ENCODE measurements around the gene RAB27A. TPM values are rescaled to one million over a fixed set of nuclear protein-coding genes. Genes with fewer than 3 reads are reported as not detected.

The RAB27A gene
- total RNA-seq, 1 donor, result 7.2 TPM

DNA sequence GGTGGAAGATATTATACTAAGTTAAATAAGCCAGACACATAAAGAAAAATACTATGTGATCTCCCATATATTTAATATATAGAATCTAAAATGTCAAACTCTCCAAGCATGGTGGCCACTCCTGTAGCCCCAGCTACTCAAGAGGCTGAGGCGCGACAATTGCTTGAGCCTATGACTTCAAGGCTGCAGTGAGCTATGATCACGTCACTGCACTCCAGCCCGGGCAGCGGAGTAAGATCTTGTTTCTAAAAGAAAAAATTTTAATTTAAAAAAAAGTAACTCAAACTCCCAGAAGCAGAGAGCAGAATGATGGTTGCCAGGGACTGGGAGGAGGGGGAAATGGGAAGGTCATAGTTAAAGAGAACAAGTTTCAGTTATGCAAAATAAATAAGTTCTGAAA, 13.3 kb downstream of the RAB27A start:
- H3K4me3 ChIP-seq (ENCODE audit: insufficient read depth, low read length), result no peak overlapping the region
- no peaks in the 10 kb centered on the region for H3K36me3 ChIP-seq (ENCODE audit: insufficient read depth, low read length)
- no peak overlapping the region for H3K4me2 ChIP-seq (ENCODE audit: insufficient read depth, low read length)
- no peak overlapping the region for H3K27ac ChIP-seq (ENCODE audit: low read depth, low read length)
- no peak for TF ChIP-seq CTCF (IDR thresholded peaks at IDR 0.05; ENCODE audit: extremely low read depth, low read depth, low read length)
- DNase-seq (ENCODE audit: insufficient read length, low spot score, missing footprints), result no peak
- H3K9me3 ChIP-seq (ENCODE audit: low read depth, low read length), result no peaks in the 10 kb centered on the region
- peaks cover 13% of the 10 kb centered on the region for H3K4me1 ChIP-seq (ENCODE audit: insufficient read depth, low read length)
- H3K79me2 ChIP-seq (ENCODE audit: insufficient read depth, low read length), result peaks cover 15% of the 10 kb centered on the region
- H4K20me1 ChIP-seq (ENCODE audit: insufficient read depth, low read length), result peaks cover 6% of the 10 kb centered on the region
- no peak overlapping the region for H2AFZ ChIP-seq (ENCODE audit: low read length)
- H3K27me3 ChIP-seq (ENCODE audit: insufficient read depth, low read length), result no peaks in the 10 kb centered on the region

DNA sequence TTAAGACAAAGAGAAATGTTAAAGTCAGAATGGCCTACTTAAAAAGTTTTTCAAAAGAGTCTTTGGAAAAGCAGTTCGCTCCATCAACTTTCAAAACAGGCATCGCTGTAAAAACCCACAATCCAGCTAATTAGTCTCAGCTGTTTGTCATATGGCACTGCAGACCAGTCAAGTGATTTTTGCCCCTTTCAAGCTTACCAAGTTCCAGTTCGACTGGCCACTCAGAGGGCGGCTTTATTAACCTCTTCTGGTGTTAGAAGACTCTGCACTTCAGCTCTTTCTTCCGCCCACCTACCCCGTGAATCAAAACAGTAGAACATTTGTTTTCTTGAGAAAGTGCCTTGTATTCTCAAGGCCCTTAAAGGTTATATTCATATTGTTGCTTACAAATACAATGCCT, 19.3 kb downstream of the RAB27A start:
- H3K36me3 ChIP-seq (ENCODE audit: insufficient read depth, low read length), result no peaks in the 10 kb centered on the region
- H4K20me1 ChIP-seq (ENCODE audit: insufficient read depth, low read length), result no peaks in the 10 kb centered on the region
- DNase-seq (ENCODE audit: insufficient read length, low spot score, missing footprints), result no peak
- no peak overlapping the region for H3K4me2 ChIP-seq (ENCODE audit: insufficient read depth, low read length)
- no peak overlapping the region for H3K27ac ChIP-seq (ENCODE audit: low read depth, low read length)
- peaks cover 2% of the 10 kb centered on the region for H3K79me2 ChIP-seq (ENCODE audit: insufficient read depth, low read length)
- peaks cover 13% of the 10 kb centered on the region for H3K4me1 ChIP-seq (ENCODE audit: insufficient read depth, low read length)
- H3K9me3 ChIP-seq (ENCODE audit: low read depth, low read length), result no peaks in the 10 kb centered on the region
- no peak overlapping the region for H2AFZ ChIP-seq (ENCODE audit: low read length)
- no peak for TF ChIP-seq CTCF (IDR thresholded peaks at IDR 0.05; ENCODE audit: extremely low read depth, low read depth, low read length)
- H3K4me3 ChIP-seq (ENCODE audit: insufficient read depth, low read length), result no peak overlapping the region
- no peaks in the 10 kb centered on the region for H3K27me3 ChIP-seq (ENCODE audit: insufficient read depth, low read length)

- H2AFZ ChIP-seq (ENCODE audit: low read length), result no peak overlapping the region
- H3K9me3 ChIP-seq (ENCODE audit: low read depth, low read length), result no peaks in the 10 kb centered on the region
- H3K79me2 ChIP-seq (ENCODE audit: insufficient read depth, low read length), result peaks cover 2% of the 10 kb centered on the region
- H3K27ac ChIP-seq (ENCODE audit: low read depth, low read length), result no peak overlapping the region
- no peak overlapping the region for H3K4me3 ChIP-seq (ENCODE audit: insufficient read depth, low read length)
- no peaks in the 10 kb centered on the region for H3K27me3 ChIP-seq (ENCODE audit: insufficient read depth, low read length)
- no peaks in the 10 kb centered on the region for H3K36me3 ChIP-seq (ENCODE audit: insufficient read depth, low read length)
- DNase-seq (ENCODE audit: insufficient read length, low spot score, missing footprints), result no peak
- H3K4me1 ChIP-seq (ENCODE audit: insufficient read depth, low read length), result peaks cover 13% of the 10 kb centered on the region
- no peak for TF ChIP-seq CTCF (IDR thresholded peaks at IDR 0.05; ENCODE audit: extremely low read depth, low read depth, low read length)
- H4K20me1 ChIP-seq (ENCODE audit: insufficient read depth, low read length), result no peaks in the 10 kb centered on the region
- H3K4me2 ChIP-seq (ENCODE audit: insufficient read depth, low read length), result no peak overlapping the region
Measured at GRCh38 chr15:55268176-55268695, 21.4 kb downstream of the RAB27A start.

- Histone ChIP-seq H2AFZ (ENCODE audit: low read length) (peak overlapping the region; percentile 11), H4K20me1 (ENCODE audit: insufficient read depth, low read length) (no peaks in the 10 kb centered on the region), H3K27ac (ENCODE audit: low read depth, low read length) (peak overlapping the region; percentile 23), H3K9me3 (ENCODE audit: low read depth, low read length) (no peaks in the 10 kb centered on the region), H3K36me3 (ENCODE audit: insufficient read depth, low read length) (no peaks in the 10 kb centered on the region), H3K4me2 (ENCODE audit: insufficient read depth, low read length) (peak overlapping the region; percentile 14), H3K79me2 (ENCODE audit: insufficient read depth, low read length) (peaks cover 2% of the 10 kb centered on the region), H3K4me3 (ENCODE audit: insufficient read depth, low read length) (peak overlapping the region; percentile 1), H3K27me3 (ENCODE audit: insufficient read depth, low read length) (no peaks in the 10 kb centered on the region), H3K4me1 (ENCODE audit: insufficient read depth, low read length) (peaks cover 13% of the 10 kb centered on the region)
- TF ChIP-seq CTCF (IDR thresholded peaks at IDR 0.05; ENCODE audit: extremely low read depth, low read depth, low read length), result no peak
- no peak for DNase-seq (ENCODE audit: insufficient read length, low spot score, missing footprints)
Measured at GRCh38 chr15:55267401-55268175, 22.0 kb downstream of the RAB27A start.

All from osteoblast (primary cell).